GM12892 (cell line): ENCODE results near the gene DRAXIN.

ENCODE experiments used
- POLR2A ChIP-seq: IDR thresholded peaks from 2 replicates; pipeline ENCODE4 v1.6.1; 2011; ENCODE audit warnings: low read depth, low read length, control low read depth
- POLR2AphosphoS5 ChIP-seq: IDR thresholded peaks from 2 replicates; pipeline ENCODE4 v1.6.1; 2011; ENCODE audit warnings: low read depth, low read length, control low read depth
- TAF1 ChIP-seq: IDR thresholded peaks from 2 replicates; pipeline ENCODE4 v1.6.1; 2011; ENCODE audit warnings: low read depth, mild to moderate bottlenecking, control low read depth, low read length, borderline replicate concordance

DNA sequence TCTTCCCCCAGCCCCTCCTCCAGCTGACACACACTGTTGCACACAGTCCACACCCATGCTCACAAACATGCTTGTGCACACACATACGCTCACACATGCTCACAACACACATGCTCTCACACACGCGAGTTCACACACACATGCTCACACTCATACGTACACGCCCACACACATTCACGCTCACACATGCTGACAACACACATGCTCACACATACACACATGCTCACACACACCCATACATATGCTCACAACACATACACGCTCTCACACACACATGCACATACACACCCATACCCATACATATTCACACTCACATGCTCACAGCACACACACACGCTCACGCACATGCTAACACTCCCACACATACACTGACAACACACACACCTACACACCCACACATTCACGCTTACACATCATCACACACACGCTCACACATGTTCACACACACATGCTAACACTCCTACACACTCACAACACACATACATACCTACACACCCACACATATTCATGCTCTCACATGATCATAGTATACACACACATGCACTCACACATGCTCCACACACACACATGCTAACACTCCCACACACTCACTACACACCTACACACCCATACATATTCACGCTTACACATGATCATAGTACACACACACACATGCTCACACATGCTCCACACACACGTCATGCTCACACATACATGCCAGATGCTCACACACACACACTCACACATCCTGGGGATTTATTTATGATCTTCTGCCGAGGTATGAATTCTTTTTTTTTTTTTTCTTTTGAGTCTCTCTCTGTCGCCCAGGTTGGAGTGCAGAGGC is 10.7 kb downstream of the DRAXIN start:
- TF ChIP-seq POLR2A (no peak), POLR2AphosphoS5 (no peak), TAF1 (no peak)
